WTC11 (cell line): Measurements from ENCODE around the gene HDAC9. TPM values are rescaled to one million over a fixed set of nuclear protein-coding genes. Genes with fewer than 3 reads are reported as not detected.

Experiments
- ATAC-seq: fragments of 200-7000 bp; cut with Tn5 transposase; 2 replicates; pipeline ENCODE4 v1.10.0; 2021; ENCODE audit warnings: mild to moderate bottlenecking, moderate library complexity
- CTCF ChIA-PET: fragments of 300-600 bp; sonication (Branson Sonifier 250); formaldehyde crosslinking; loops from one replicate; lab custom pipeline; 2021; ENCODE audit warnings: antibody characterized with exemption; lab: Charles Lee
- POLR2A ChIA-PET: fragments of 350-600 bp; sonication (Branson Sonifier 250); formaldehyde crosslinking; loops from one replicate; lab custom pipeline; 2021; ENCODE audit warnings: antibody characterized with exemption; lab: Charles Lee
- DNase-seq: peaks from one replicate; pipeline ENCODE4 v3.0.0; 2021; ENCODE audit warnings: low spot score
- H3K27ac Mint-ChIP-seq: 2 replicates; pipeline ENCODE4 v1.8.0; 2021; ENCODE audit warnings: mixed read lengths
- H3K27me3 Mint-ChIP-seq: 2 replicates; pipeline ENCODE4 v1.8.0; 2021; ENCODE audit warnings: low read depth, mild to moderate bottlenecking, moderate library complexity, mixed read lengths
- H3K36me3 Mint-ChIP-seq: 2 replicates; pipeline ENCODE4 v1.8.0; 2021; ENCODE audit warnings: mixed read lengths
- H3K4me1 Mint-ChIP-seq: 2 replicates; pipeline ENCODE4 v1.8.0; 2022; ENCODE audit warnings: mixed read lengths
- H3K4me3 Mint-ChIP-seq: 2 replicates; pipeline ENCODE4 v1.8.0; 2021; ENCODE audit warnings: mild to moderate bottlenecking, moderate library complexity, mixed read lengths
- H3K9me3 Mint-ChIP-seq: 2 replicates; pipeline ENCODE4 v1.8.0; 2021; ENCODE audit warnings: mixed read lengths
- ATF3 ChIP-seq: sonication (generic); formaldehyde crosslinking; conservative IDR thresholded peaks from 2 replicates; pipeline ENCODE4 v1.8.1; 2022; ENCODE audit warnings: mild to moderate bottlenecking, missing genetic modification reagents
- ATF6 ChIP-seq: sonication (generic); formaldehyde crosslinking; IDR thresholded peaks from 2 replicates; pipeline ENCODE4 v1.8.1; 2023; ENCODE audit warnings: mild to moderate bottlenecking, missing genetic modification reagents
- CREM ChIP-seq: sonication (generic); formaldehyde crosslinking; IDR thresholded peaks from 2 replicates; pipeline ENCODE4 v1.8.1; 2022; ENCODE audit warnings: mild to moderate bottlenecking, missing genetic modification reagents, moderate library complexity
- ELF4 ChIP-seq: sonication (generic); formaldehyde crosslinking; IDR thresholded peaks from 2 replicates; pipeline ENCODE4 v1.8.1; 2022; ENCODE audit warnings: low read depth, mild to moderate bottlenecking, moderate library complexity, missing genetic modification reagents
- MXD4 ChIP-seq: fragments of 250-450 bp; sonication (Bioruptor Pico); IDR thresholded peaks from 2 replicates; pipeline ENCODE4 v1.8.0; 2021; ENCODE audit warnings: mild to moderate bottlenecking, moderate library complexity, borderline replicate concordance
- NFYB ChIP-seq: sonication (generic); formaldehyde crosslinking; conservative IDR thresholded peaks from 2 replicates; pipeline ENCODE4 v1.8.0; 2022; ENCODE audit warnings: low read depth, missing genetic modification reagents
- NR1H2 ChIP-seq: sonication (generic); formaldehyde crosslinking; IDR thresholded peaks from 2 replicates; pipeline ENCODE4 v1.9.0; 2021; ENCODE audit warnings: mild to moderate bottlenecking, moderate library complexity, missing genetic modification reagents
- NR2C2 ChIP-seq: sonication (generic); formaldehyde crosslinking; IDR thresholded peaks from 2 replicates; pipeline ENCODE4 v1.8.0; 2022; ENCODE audit warnings: mild to moderate bottlenecking, missing genetic modification reagents
- SOX15 ChIP-seq: fragments of 250-450 bp; sonication (Bioruptor Pico); IDR thresholded peaks from 2 replicates; pipeline ENCODE4 v1.9.0; 2021; ENCODE audit warnings: mild to moderate bottlenecking
- TEAD1 ChIP-seq: sonication (generic); formaldehyde crosslinking; IDR thresholded peaks from 2 replicates; pipeline ENCODE4 v1.8.0; 2022; ENCODE audit warnings: mild to moderate bottlenecking, missing genetic modification reagents
- ZNF121 ChIP-seq: sonication (generic); formaldehyde crosslinking; IDR thresholded peaks from 2 replicates; pipeline ENCODE4 v1.8.0; 2023; ENCODE audit warnings: missing genetic modification reagents
- ZNF219 ChIP-seq: sonication (generic); formaldehyde crosslinking; IDR thresholded peaks from 2 replicates; pipeline ENCODE4 v1.8.0; 2023; ENCODE audit warnings: missing genetic modification reagents, mild to moderate bottlenecking, borderline replicate concordance
- ZNF263 ChIP-seq: sonication (generic); formaldehyde crosslinking; IDR thresholded peaks from 2 replicates; pipeline ENCODE4 v1.8.1; 2022; ENCODE audit warnings: low read depth, mild to moderate bottlenecking, moderate library complexity, missing genetic modification reagents
- ZNF532 ChIP-seq: fragments of 250-450 bp; sonication (Bioruptor Pico); IDR thresholded peaks from 2 replicates; pipeline ENCODE4 v1.9.0; 2021; ENCODE audit warnings: mild to moderate bottlenecking, borderline replicate concordance
- total RNA-seq: library from RNA; stranded (reverse); gene quantifications from 3 replicates; pipeline ENCODE4 v1.2.3, GENCODE V29; 2021
- TF ChIP-seq, protein P1 (sequence below): fragments of 250-450 bp; sonication (Bioruptor Pico); IDR thresholded peaks from 2 replicates; pipeline ENCODE4 v1.9.0; 2021; ENCODE audit warnings: moderate library complexity, mild to moderate bottlenecking, inconsistent platforms, borderline replicate concordance
- TF ChIP-seq, protein P2 (sequence below): sonication (generic); formaldehyde crosslinking; IDR thresholded peaks from 2 replicates; pipeline ENCODE4 v1.8.0; 2022; ENCODE audit warnings: mild to moderate bottlenecking, missing genetic modification reagents
- TF ChIP-seq, protein P3 (sequence below): sonication (generic); formaldehyde crosslinking; IDR thresholded peaks from 2 replicates; pipeline ENCODE4 v1.8.1; 2023; ENCODE audit warnings: mild to moderate bottlenecking, missing genetic modification reagents

The HDAC9 gene
- total RNA-seq, 1 experiment from 2014 or later: 18.8 TPM

- TF ChIP-seq ATF6 (CRISPR knock-in tag) (no peak), ZNF263 (no peak), ZNF219 (CRISPR knock-in tag) (no peak)
Measured at GRCh38 chr7:18472161-18472483, 23.4 kb upstream of the HDAC9 start (continued).

DNA sequence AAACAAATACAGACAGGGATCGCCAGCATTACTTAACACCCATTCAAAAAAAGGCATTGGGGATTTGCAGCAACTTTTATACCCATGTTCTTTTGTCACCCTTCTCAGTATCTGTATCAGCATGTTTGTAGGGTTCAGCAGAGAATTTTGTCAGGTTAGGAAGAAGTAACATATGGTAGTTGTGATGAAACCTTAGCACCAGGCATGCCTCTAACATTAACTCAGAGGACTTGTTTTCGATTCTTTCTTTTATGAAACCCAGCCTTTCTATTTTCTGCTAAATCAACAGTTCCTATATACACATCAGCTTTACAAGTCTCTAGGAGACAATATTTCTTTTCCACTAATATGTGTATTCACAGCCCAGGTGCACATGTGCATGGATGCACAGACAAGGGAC lies 22.4 kb upstream of the HDAC9 start:
- no peaks in the 10 kb centered on the region for H3K36me3 Mint-ChIP-seq
- no peak overlapping the region for H3K27ac Mint-ChIP-seq
- TF ChIP-seq SOX15 (CRISPR knock-in tag): no peak
- no peak for TF ChIP-seq MXD4
- no peak for TF ChIP-seq ELF4 (CRISPR knock-in tag)
- TF ChIP-seq NFYB (CRISPR knock-in tag): no peak
- no peak for TF ChIP-seq ATF3 (CRISPR knock-in tag)
- TF ChIP-seq, protein P1, sequence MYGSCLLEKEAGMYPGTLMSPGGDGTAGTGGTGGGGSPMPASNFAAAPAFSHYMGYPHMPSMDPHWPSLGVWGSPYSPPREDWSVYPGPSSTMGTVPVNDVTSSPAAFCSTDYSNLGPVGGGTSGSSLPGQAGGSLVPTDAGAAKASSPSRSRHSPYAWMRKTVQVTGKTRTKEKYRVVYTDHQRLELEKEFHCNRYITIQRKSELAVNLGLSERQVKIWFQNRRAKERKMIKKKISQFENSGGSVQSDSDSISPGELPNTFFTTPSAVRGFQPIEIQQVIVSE (CRISPR knock-in tag): no peak
- TF ChIP-seq TEAD1 (CRISPR knock-in tag): no peak
- no peak for TF ChIP-seq NR2C2 (CRISPR knock-in tag)
- TF ChIP-seq, all 79 proteins: peak for 0
- ATAC-seq (no peak), DNase-seq (no peak)
- Mint-ChIP-seq H3K4me1 (no peaks in the 10 kb centered on the region), H3K9me3 (no peaks in the 10 kb centered on the region), H3K4me3 (no peak overlapping the region), H3K27me3 (no peaks in the 10 kb centered on the region)
- CTCF ChIA-PET: no interaction called here
- POLR2A ChIA-PET: no interaction called here

GRCh38 chr7:18474944-18475343 lies 20.6 kb upstream of the HDAC9 start:
- TF ChIP-seq ZNF121 (no peak), ELF4 (CRISPR knock-in tag) (no peak), CREM (no peak), ZNF532 (no peak), NR1H2 (CRISPR knock-in tag) (no peak), ZNF263 (no peak)
- TF ChIP-seq, protein P2, sequence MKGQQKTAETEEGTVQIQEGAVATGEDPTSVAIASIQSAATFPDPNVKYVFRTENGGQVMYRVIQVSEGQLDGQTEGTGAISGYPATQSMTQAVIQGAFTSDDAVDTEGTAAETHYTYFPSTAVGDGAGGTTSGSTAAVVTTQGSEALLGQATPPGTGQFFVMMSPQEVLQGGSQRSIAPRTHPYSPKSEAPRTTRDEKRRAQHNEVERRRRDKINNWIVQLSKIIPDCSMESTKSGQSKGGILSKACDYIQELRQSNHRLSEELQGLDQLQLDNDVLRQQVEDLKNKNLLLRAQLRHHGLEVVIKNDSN (CRISPR knock-in tag): no peak
- TF ChIP-seq, protein P3, sequence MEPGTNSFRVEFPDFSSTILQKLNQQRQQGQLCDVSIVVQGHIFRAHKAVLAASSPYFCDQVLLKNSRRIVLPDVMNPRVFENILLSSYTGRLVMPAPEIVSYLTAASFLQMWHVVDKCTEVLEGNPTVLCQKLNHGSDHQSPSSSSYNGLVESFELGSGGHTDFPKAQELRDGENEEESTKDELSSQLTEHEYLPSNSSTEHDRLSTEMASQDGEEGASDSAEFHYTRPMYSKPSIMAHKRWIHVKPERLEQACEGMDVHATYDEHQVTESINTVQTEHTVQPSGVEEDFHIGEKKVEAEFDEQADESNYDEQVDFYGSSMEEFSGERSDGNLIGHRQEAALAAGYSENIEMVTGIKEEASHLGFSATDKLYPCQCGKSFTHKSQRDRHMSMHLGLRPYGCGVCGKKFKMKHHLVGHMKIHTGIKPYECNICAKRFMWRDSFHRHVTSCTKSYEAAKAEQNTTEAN (CRISPR knock-in tag): no peak
- ChIA-PET CTCF (interaction anchor here (1.1 kb wide), 1 partner anchor 113 kb away, joined by 4 read pairs; no protein-coding TSS in a partner anchor), POLR2A (no interaction called here)
- Mint-ChIP-seq H3K27me3 (no peaks in the 10 kb centered on the region), H3K4me3 (no peak overlapping the region), H3K27ac (no peak overlapping the region), H3K9me3 (no peaks in the 10 kb centered on the region), H3K36me3 (no peaks in the 10 kb centered on the region), H3K4me1 (no peaks in the 10 kb centered on the region)
- no peak for DNase-seq
- no peak for ATAC-seq
